ENCODE measurements around the gene NRM. TPM values are rescaled to one million over a fixed set of nuclear protein-coding genes. Genes with fewer than 3 reads are reported as not detected.
"Not testable (repeated sequence)": the region's sequence is repeated elsewhere in the genome, so short reads cannot be mapped to it uniquely, and the experiment has no call there.

The NRM gene
- total RNA-seq, 1 donor from 2014 or later = 5.7 TPM

DNA sequence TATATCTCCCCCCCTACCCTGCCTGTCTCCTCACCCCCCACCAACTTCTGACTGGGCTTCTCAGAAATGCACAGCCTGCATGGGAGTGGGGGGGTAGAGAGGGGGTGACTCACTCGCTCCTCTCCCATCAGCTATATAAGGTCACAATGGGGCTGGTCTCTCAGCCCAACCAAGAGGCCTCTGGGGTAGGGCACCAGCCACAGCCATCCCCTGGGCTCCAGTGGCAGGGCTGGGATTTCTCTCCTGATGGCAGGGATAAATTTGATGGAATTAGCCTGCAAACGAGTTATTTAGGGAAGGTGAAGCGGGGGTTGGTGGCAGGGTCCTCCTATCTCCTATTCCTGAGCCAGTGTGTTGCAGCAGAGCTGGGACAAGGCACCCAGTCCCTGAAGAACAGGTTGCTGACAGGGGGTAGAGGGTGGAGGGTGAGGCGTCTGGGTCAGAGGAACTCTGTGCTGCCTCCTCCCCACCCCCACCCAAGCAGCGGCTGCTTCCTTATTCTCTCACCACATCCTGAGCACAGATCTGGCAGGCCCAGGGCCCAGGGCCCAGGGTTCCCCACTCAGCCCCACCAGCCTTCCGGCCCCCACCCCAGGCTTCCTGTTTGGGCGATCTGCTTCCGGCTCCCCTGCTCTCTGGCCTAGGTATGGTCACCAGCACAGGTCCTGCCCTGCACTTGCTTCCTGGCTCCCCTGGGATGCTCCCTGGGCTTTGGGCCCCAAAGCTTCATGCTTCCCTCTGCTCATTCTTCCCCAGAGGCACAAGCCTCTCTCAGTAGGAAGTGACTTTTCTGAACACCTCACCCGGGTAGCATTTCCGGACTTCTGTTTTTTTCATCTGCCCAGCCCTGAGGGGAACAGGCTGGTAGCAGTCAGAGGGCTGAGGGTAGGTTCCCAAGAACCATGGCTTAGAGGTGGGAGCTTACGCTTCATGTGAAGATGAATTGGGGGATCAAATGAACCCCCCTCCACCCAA is 8.4 kb downstream of the NRM start:
- intact Hi-C loops (cut with DNase I) = no loop called here
- peak; percentile 94 for DNase-seq (ENCODE audit: missing footprints)
- peak; percentile 12 for ATAC-seq

DNA sequence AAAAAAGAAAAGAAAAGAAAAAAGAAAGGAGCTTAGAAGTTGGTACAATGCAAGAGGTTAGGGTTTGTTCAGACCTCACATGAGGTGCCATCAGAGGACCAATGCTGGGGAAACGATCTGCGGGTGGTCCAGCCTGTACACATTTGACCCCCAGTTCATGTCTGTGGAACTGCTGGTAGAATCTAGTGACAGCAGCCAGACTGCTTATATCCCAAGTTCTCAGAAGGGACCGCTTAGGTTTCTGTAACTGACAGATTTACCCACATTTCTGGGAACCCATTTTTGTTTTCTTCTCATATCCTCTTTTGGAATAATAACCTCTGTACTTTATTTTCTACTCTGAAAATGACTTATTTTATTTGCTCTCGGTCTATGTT is 9.0 kb downstream of the NRM start:
- intact Hi-C loops (cut with DNase I) = no loop called here
- DNase-seq (ENCODE audit: missing footprints) (no peak), ATAC-seq (no peak)

DNA sequence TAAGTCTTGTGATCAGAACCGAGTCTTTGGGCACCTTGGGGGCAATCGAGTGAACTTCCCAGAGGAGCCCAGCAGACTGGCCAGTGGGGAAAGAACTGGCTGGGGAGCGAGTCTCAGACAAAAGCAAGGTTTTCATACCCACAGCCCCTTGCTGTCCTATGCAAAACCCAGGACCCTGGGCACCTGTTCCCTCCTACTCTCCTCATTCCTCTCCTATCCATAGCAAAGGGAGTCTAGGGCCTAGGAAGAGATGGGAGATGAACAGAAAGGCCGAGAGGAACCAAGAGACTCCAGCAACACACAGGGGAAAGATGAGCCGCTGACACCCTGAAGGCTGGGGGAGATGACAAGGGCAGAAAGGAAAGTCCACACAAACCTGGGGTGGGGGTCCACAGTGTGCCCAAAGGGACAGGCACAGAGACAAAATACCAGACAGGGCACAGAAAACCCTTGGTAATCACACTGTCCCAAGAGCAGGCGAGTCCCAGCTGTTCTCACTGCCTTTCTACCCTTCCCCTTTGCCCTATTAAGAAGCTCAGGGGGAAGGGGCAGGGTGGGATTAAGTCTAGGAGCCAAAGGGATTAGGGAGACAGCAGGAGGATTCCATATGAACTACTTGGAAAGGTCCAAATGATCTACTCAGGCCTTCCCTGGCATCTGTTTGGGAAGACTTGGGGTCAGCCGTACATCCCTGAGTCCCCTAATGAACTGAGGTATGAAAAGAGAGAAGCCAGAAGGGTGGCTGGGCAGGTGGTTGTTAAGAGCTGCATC is 10.8 kb downstream of the NRM start:
- DNase-seq (ENCODE audit: missing footprints) = no peak
- no peak for ATAC-seq

DNA sequence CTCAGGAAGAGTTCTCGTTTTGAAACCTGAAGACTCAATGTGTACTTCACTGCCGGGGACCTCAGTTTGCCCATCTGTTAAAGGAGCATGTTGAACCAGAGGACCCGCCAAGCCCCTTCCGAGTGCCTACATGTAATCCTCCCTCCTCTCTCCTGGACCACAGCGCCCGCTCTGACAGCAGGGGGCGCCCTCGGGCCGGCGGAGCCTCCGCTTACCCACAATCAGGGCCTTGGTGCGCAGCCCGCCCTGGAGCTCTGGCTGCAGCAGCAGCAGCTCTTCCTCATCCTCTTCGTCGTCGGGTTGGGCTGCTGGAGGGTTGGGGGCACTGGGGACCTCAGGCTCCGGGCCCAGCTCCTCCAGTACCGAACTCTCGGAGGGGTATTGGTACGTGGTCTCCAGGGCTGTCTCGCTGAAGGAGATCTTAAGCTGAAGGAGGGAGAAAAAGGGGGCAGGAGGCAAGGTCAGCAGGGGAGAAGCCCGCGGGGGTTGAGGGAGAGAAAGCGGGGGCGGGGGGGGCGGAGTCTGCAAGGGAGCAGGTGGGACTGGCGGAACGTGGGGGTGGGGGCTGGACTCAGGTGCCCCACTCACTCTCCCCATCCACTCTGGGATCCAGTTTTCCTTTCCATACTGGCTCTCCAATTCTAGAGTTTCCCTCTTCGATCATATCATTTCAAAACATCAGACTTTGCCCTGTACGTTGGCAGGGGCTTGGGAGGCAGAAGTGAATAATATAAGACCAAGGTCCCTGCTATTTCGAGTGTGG is 11.6 kb downstream of the NRM start:
- DNase-seq (ENCODE audit: missing footprints) (peak; percentile 96), ATAC-seq (peak; percentile 82)
- intact Hi-C loops (cut with DNase I) = loop anchor here (1.0 to 5.0 kb wide), 2 partner anchors 43 to 198 kb away; no protein-coding TSS in a partner anchor

More for the DNA sequence above, 10.8 kb downstream of the NRM start:
- intact Hi-C loops (cut with DNase I) = loop anchor here (1.0 to 5.0 kb wide), 2 partner anchors 42 to 197 kb away; no protein-coding TSS in a partner anchor

DNA sequence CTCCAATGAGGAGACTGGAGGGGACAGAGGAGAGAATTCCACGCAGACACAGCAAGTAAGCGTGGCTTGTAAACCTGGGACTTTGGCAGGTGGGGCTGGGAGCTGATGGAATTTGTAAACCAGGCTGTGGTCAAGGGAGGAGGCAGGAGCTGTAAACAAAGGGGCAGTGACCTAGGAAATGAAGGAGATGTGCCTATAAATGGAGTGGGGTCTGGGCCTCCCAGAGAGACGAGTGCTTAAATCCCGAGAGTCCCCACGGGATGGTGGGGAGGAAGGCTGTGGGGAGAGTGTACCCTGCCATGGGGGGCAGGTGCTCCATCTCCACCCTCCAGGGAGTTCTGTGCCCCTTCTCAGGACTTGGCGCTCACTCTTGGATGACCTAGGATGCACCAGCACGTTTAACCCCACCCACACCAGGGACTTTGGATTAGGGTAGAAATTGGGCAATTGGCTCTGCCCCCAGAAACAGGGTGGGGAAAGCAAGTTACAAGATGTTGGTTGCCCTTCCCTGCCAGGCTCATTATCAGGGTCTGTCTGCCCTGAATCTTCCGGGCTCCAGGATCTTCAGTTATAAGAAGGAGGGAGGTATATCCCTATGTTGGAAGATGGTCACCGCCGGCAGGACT is 14.0 kb downstream of the NRM start:
- intact Hi-C loops (cut with DNase I) = loop anchor here (5.0 kb wide), 1 partner anchor 201 kb away; no protein-coding TSS in a partner anchor

DNA sequence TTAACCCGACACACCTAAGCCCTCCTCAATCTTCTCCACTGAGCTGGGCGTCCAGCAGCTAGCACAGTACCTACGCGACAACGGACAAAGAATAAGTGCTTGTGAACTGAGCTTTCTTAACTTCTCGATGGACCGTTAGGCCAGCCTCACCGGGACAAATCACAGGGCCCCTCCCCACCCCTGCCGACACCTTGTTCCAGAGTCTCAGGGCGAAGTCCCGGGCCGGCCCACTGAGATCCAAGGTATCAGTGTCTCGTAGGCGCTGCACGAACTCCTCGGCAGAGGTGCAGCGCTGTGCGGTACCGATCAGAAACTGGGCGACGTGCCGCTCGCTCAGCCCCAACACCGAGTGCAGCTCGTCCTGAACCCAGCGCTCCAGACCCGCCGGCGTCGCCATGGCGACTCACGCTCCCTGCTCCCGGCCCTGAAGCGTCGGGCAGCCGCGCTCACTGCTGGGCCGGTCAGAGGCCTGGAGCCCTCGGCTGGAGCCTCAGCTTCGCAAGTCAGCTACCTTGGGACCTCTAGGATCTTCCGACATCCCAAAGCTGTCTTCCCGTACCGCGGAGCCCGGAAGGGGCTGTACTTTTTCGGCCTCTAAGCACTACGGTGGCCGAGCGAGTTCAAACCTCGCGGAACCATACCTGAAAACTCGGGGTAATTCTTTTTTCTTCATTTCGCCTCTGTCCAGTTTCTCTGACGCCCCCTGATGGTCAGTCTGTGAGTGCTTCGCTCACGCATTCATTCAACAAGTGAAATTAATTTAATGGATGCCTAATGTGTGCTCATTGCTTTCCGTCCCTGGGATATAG is 18.1 kb downstream of the NRM start, which contains the start of gene DHX16:
Gene DHX16 (minus strand): TSS at position 562 of the 809 bp plus-strand sequence. CDS start 165 bp downstream, at position 397.
- peak; percentile 92 for ATAC-seq
- intact Hi-C loops (cut with DNase I) = loop anchor here (5.0 kb wide), 1 partner anchor 55 kb away; the partner anchor contains the start of genes MRPS18B and PPP1R10
- DNase-seq (ENCODE audit: missing footprints) = peak; percentile 95

More for the DNA sequence above, 14.0 kb downstream of the NRM start:
- DNase-seq (ENCODE audit: missing footprints) = no peak
- no peak for ATAC-seq

DNA sequence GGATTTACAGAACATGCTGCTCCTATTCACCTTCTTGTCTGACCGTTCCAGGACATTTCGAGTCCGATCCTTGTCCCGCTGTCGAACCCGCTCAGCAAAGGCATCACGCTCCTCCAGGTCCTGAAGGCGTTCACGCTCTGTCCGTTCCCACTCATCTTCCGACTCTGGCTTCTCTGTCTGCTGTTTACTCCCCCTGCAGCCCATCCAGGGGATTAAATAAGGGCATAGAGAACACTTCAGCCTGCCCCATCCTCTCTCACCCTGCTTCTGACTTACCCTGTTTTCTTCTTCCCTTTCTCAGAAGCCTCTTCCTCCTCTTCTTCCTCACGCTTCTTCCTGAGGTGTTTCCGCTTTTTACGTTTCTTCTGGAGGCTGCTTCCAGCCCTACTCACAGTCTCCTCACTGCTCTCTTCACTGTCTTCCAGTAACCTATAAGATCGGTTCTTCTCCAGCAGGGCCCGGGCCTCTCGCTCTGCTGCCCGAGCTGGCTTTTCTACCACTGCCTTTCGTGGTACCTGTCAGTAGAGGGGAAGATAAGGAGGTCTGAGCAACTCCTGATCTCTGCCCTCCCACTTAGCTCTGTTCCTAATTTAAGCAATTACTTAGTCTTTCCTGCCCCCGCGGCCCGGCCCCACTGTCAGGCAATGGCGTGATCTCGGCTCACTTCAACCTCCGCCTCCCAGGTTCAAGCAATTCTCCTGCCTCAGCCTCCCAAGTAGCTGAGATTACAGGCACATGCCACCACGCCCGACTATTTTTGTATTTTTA is 19.8 kb downstream of the NRM start:
- ATAC-seq (no peak), DNase-seq (ENCODE audit: missing footprints) (no peak)
- intact Hi-C loops (cut with DNase I) = loop anchor here (5.0 kb wide), 1 partner anchor 54 kb away; the partner anchor contains the start of genes MRPS18B and PPP1R10

DNA sequence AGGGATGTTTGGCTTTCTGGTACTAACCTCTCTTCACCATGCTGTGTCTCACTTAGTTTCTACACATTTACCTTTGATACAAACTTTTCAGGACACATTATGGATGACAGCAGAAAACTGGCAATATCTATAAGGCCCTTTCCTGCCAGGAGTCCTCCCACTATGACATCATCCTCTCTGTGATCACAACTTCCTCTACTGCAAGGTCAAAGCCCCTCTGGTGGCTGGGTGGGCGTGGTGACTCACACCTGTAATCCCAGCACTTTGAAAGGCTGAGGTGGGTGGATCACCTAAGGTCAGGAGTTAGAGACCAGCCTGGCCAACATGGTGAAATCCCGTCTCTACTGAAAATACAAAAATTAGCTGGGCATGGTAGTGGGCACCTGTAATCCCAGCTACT is 24.5 kb downstream of the NRM start:
- intact Hi-C loops (cut with DNase I); ATAC-seq; DNase-seq (ENCODE audit: missing footprints): not testable (repeated sequence)

DNA sequence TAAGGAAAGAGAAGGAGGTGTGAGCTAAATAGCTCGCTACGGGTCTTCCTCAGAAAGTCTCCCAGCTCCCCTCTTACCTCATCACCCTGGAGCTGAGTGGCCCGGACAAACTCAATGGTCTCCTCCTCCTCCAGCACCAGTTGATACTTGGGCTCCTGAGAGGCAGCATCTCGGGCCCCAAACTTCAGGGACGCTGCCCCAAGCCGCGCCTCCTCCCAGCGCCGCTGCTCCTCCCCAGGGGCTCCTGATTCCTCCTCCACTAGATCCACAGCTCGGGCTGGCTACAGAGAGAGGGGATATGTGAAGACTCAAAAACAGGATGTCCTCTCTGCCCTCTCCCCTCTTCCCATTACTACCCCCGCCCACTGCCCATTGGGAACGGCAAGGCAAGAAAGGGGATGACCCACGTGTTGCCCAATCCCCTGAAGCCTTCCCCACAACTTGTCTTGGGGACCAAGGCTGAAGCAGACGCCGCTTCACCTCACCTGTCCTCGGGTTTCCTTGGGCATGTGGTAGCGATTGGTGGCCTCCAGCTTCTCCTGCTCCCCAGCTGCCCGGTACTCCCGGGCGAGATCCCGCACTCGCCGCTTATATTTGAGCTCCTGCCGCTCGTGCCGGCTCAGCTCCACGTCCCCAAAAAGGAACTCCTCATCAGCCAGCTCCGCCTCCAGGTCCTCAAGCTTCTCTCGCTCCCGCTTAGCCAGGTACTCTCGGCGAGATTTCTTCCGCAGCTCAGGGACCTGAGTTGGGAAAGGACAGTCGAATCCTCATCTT is 25.6 kb downstream of the NRM start:
- ATAC-seq (no peak), DNase-seq (ENCODE audit: missing footprints) (no peak)
- intact Hi-C loops (cut with DNase I) = no loop called here

DNA sequence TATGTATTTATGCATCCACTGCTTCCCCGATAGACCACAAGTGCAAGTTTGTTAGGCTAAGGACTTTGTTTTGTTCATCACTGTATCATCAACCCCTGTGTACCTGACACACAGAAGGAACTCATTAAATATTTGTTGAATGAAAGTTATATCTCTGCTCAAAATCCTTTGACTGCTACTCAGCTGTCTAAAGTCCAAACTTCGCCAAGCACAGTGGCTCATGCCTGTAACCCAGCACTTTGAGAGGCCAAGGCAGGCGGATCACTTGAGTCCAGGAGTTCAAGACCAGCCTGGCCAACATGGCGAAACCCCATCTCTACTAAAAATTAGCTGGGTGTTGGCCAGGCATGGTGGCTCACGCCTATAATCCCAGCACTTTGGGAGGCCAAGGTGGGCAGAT is 32.9 kb downstream of the NRM start:
- DNase-seq (ENCODE audit: missing footprints); intact Hi-C loops (cut with DNase I); ATAC-seq: not testable (repeated sequence)

DNA sequence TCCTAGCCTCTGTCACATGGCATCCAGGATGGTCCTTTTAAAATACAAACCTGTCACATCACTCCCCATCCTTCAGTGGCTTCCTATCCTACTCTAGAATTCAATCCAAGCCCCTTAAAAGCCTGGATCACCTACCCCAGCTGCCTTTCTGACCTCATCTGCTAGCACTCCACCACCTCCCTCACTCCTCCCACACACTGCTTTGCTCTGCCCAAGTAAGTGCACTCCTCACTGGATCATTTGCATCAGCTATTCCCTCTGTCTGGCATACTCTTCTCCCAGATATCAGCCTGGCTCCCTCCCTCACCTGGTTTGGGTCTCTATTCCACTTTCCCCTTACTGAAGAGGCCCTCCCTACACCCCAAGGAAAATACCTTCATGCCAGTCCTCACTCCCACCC is 33.3 kb downstream of the NRM start:
- ATAC-seq (no peak), DNase-seq (ENCODE audit: missing footprints) (no peak)
- intact Hi-C loops (cut with DNase I) = no loop called here

DNA sequence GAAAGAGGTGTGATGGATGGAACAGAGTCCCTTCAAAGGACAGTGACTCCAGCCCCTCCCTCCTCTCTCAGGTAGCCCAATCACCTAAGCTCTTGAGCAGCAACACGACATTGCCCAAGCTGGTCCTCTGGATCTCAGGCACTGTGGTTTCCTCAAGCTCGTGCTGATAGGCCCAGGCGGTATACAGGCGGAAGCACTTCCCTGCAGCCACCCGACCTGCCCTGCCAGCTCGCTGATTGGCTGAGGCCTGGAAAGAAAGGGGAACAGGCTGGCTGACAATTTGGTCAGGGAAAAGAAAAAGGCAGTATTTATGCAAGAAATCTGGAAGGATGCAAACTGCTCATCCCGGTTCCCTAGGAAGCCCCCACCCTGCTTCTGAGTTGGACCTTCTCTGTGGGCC is 34.3 kb downstream of the NRM start:
- intact Hi-C loops (cut with DNase I) = no loop called here
- ATAC-seq = no peak
- no peak for DNase-seq (ENCODE audit: missing footprints)

DNA sequence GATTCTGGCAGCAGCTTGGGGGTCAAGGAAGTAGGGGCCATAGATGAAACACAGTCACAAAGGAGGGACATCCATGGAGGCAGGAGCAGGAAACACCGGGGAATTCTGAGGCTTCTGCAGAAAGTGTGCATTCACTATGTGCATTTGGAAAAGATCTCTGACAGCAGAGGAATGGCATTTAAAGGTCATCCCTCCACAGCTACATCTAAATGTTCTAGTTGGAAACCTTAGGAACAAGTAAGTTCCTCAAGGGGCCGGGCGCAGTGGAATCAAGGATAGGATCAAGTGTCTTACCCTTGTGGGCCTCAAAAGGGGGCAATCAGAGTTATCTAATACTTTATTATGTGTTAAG is 35.1 kb downstream of the NRM start:
- ATAC-seq (no peak), DNase-seq (ENCODE audit: missing footprints) (no peak)
- intact Hi-C loops (cut with DNase I) = no loop called here

DNA sequence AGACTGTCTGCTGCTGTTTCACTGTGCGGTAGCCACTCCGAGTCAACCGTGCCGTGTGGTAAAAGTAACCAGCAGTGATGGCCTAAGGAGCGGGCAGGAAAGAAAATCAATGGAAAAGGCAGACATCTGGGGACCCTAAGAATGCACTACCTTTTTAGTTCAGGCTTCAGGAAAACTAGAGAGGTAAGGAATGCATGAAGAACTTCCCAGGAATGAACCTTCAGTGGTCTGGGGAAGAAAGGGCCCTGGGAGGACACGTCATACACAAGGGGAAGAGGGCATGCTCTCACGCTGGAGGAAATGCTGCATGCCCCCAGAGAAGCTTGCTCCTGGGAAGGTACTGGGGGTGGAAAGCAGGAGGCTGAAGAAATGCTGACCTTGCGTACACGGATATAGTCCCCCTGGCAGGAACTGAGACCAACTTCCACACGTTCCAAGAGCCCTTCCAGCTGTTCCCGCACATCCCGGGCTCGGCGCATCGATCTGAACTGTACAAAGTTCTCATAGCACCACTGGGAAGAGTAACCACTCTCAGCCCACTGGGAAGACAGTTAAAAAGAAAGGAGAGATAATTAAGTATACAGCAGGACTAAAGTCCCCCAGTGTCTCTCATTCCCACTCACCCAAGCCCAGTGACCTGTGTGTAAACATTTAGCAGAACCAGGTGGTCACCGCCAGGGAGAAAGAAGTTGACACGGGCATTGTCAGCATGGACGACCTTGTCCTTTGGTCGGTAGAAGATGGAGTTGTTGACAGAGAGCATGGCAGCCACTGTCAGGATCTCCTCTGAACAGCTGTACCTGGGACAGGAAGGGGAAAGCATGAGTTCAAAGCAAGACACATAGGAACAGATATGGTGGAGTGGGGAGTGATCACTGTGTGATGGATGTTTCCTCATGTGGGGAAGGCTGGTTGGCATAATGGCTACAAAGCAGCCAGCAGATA is 35.7 kb downstream of the NRM start:
- DNase-seq (ENCODE audit: missing footprints) = no peak
- intact Hi-C loops (cut with DNase I) = no loop called here
- ATAC-seq = no peak

DNA sequence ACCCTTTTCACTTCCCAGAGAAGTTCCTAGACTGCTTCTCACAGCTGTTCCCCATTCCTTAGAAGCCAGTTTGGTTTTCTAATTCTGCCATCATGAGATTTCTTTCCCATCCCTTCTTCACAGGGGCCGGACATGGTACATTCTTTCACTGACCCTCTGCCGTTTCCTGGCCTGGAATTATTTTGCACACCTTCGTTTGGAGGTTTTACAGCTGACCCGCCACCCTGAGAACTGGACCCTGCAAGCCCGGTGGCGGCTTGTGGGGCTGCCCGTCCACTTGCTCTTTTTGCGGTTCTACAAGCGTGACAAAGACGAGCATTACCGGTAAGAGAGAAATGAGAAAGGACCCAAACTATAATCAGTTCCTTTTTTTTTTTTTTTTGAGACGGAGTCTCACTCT is 39.6 kb downstream of the NRM start:
- no peak for ATAC-seq
- no peak for DNase-seq (ENCODE audit: missing footprints)
- intact Hi-C loops (cut with DNase I) = no loop called here
